Sigmoid colon (tissue), 7 donors: ENCODE data around the gene NOL9. TPM values are rescaled to one million over a fixed set of nuclear protein-coding genes. Genes with fewer than 3 reads are reported as not detected.

Source experiments
- DNase-seq: peaks from one replicate; pipeline ENCODE4 v3.0.0-alpha.2; 2019
- H3K27ac ChIP-seq, 4 donors: fragments of 200-600 bp; sonication (generic); one replicate each; pipeline ENCODE4 v1.5.1; 2016 to 2019; ENCODE audit warnings: mild to moderate bottlenecking in 1 of 4
- H3K27me3 ChIP-seq, 3 donors: fragments of 200-600 bp; sonication (generic); one replicate each; pipeline ENCODE4 v1.5.1; 2019; ENCODE audit warnings: mild to moderate bottlenecking in 1 of 3
- H3K36me3 ChIP-seq, 4 donors: fragments of 200-600 bp; sonication (generic); one replicate each; pipeline ENCODE4 v1.5.1; 2016 to 2019
- H3K4me1 ChIP-seq, 4 donors: fragments of 200-600 bp; sonication (generic); one replicate each; pipeline ENCODE4 v1.5.1; 2017 to 2019
- H3K4me3 ChIP-seq, 4 donors: fragments of 200-600 bp; sonication (generic); one replicate each; pipeline ENCODE4 v1.5.1; 2017 to 2019; ENCODE audit warnings: mild to moderate bottlenecking in 2 of 4, moderate library complexity in 1 of 4
- H3K9me3 ChIP-seq, 4 donors: fragments of 200-600 bp in 3 of 4; sonication (generic) in 3 of 4; one replicate each; pipeline versions ENCODE4 v1.5.1 to v1.6.1; 2013 to 2019
- EP300 ChIP-seq, 4 donors: sonication (generic); formaldehyde crosslinking; IDR thresholded peaks; one replicate each; pipeline ENCODE4 v1.6.1; 2017; ENCODE audit warnings: antibody characterized with exemption in 4 of 4
- POLR2A ChIP-seq, 2 donors: fragments of 450-650 bp; IDR thresholded peaks; one replicate each; pipeline ENCODE4 v1.6.1; 2016; ENCODE audit warnings: antibody characterized with exemption in 2 of 2, mild to moderate bottlenecking in 2 of 2, moderate library complexity in 2 of 2
- POLR2AphosphoS5 ChIP-seq, 4 donors: sonication (generic); formaldehyde crosslinking; IDR thresholded peaks; one replicate each; pipeline ENCODE4 v1.6.1; 2017; ENCODE audit warnings: antibody characterized with exemption in 4 of 4
- WGBS, 2 donors: extraction: QIAGEN DNeasy Blood & Tissue Kit; methylation state at CpG; one replicate each; pipeline ENCODE4 v1.1.7; 2013; 5-methylcytosine and 5-hydroxymethylcytosine counted together
- intact Hi-C: fragments of 100-400 bp; cut with DNase I; formaldehyde crosslinking; loops from one replicate; pipeline ENCODE4 v1.15.1; 2023
- polyA plus RNA-seq, 3 donors: library from polyadenylated mRNA; stranded (reverse); fragments of 200-250 nt; gene quantifications; one replicate each; pipeline ENCODE4 v1.2.3, GENCODE V29; 2013
- total RNA-seq, 4 donors: library from RNA; depleted of rRNA; stranded (reverse); fragments of >200 nt; gene quantifications; one replicate each; pipeline ENCODE4 v1.1.0, GENCODE V29; 2016
- TF ChIP-seq, protein P1 (sequence below), 4 experiments: fragments of 450-650 bp in 3 of 4; fragments of 200-600 bp in 1 of 4; IDR thresholded peaks; one replicate each; pipeline ENCODE4 v1.5.1; 2016 to 2019; ENCODE audit warnings: antibody characterized with exemption in 4 of 4, mild to moderate bottlenecking in 3 of 4, moderate library complexity in 2 of 4
- donor health status: healthy with polysubstance abuse.
- donor health status: Bipolar disorder and iron deficiency.
- donor health status: healthy.

The NOL9 gene
- total and polyA plus RNA-seq, 7 donors = 1.2 to 29.6 (median 17.3) TPM

DNA sequence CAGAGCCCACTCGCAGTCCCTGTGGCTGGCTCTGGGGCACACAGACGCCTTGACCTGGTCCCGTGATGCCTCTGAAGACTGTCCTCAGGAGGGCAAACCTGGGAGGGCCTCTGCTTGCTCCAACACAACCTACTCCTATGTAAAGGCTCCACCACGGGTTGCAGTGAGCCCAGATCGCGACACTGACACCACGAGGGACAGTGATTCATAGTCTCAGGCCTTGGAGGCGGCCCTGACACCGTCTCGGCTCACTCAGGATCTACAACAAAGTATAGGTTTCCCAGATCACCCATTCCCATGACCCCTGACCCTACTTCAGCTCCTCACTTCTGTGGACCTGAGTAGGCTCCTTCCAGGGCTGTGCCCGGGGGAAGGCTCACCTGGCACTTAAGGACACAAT is 28.0 kb downstream of the NOL9 start:
- peaks cover 3 to 75% (median 39%) of the 10 kb centered on the region in 4 donors for H3K36me3 ChIP-seq

DNA sequence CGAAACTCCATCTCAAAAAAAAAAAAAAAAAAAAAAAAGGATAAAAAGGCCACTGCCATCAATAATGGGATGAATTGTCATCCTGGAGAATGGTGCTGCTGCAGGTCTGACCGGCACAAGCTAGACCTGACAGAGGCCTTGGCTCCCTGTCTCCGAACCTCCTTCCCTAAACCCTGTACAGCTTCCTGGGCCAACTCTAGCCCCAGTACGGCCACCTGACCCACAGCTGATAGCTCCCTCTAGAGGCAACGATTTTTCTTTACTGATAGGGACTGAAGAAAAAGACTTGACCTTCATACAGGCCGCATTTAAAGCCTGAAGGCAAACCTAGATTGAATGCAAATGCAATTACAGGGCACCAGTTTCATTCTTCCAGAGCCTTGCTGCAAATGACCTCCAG is 30.7 kb downstream of the NOL9 start:
- WGBS, 2 donors = 49 to 63% methylated on average over 6 of the region's 6 CpGs
- H3K36me3 ChIP-seq = peaks cover 3 to 48% (median 25%) of the 10 kb centered on the region in 4 donors
- TF ChIP-seq POLR2AphosphoS5 (IDR thresholded peaks at IDR 0.05) = no peak
- DNase-seq = no peak
- no peak overlapping the region for H3K4me3 ChIP-seq
- peaks cover 0 to 7% (median 0%) of the 10 kb centered on the region in 4 donors for H3K4me1 ChIP-seq
- intact Hi-C loops = no loop called here
- no peaks in the 10 kb centered on the region for H3K27me3 ChIP-seq
- no peak overlapping the region for H3K27ac ChIP-seq
- H3K9me3 ChIP-seq = no peaks in the 10 kb centered on the region

More for the DNA sequence above, 28.0 kb downstream of the NOL9 start:
- no peak for DNase-seq
- no peak for TF ChIP-seq POLR2AphosphoS5 (IDR thresholded peaks at IDR 0.05)
- no peak for TF ChIP-seq EP300 (IDR thresholded peaks at IDR 0.05)
- TF ChIP-seq POLR2A (IDR thresholded peaks at IDR 0.05) = no peak
- TF ChIP-seq, protein P1, sequence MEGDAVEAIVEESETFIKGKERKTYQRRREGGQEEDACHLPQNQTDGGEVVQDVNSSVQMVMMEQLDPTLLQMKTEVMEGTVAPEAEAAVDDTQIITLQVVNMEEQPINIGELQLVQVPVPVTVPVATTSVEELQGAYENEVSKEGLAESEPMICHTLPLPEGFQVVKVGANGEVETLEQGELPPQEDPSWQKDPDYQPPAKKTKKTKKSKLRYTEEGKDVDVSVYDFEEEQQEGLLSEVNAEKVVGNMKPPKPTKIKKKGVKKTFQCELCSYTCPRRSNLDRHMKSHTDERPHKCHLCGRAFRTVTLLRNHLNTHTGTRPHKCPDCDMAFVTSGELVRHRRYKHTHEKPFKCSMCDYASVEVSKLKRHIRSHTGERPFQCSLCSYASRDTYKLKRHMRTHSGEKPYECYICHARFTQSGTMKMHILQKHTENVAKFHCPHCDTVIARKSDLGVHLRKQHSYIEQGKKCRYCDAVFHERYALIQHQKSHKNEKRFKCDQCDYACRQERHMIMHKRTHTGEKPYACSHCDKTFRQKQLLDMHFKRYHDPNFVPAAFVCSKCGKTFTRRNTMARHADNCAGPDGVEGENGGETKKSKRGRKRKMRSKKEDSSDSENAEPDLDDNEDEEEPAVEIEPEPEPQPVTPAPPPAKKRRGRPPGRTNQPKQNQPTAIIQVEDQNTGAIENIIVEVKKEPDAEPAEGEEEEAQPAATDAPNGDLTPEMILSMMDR (IDR thresholded peaks at IDR 0.05) = no peak
- H3K27me3 ChIP-seq = no peaks in the 10 kb centered on the region
- H3K4me1 ChIP-seq = no peaks in the 10 kb centered on the region
- intact Hi-C loops = no loop called here
- no peak overlapping the region for H3K4me3 ChIP-seq
- 88 to 92% methylated on average over 11 of the region's 11 CpGs for WGBS, 2 donors
- no peaks in the 10 kb centered on the region for H3K9me3 ChIP-seq
- no peak overlapping the region for H3K27ac ChIP-seq

DNA sequence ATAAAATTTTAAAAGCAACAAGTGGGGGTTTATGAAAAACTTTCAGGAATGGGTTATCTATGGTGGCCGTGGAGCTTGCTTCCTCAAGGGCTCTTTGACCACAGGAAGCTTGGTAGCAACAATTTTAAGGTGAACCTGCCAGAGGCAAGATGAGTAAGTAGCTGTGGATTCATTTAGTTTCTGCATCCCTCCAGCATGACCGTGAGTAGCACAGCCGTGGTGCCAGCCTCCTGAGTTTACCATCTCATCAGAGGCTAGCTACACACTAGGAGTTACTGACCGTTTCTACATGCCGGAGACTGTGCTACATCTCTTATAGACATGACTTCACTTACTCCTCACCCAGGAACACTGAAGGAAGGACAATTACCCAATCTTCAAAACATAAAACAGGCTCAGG is 32.8 kb downstream of the NOL9 start:
- 76% methylated on average over 5 of the region's 5 CpGs for WGBS, 2 donors
- Histone ChIP-seq H3K27me3 (no peaks in the 10 kb centered on the region), H3K9me3 (no peaks in the 10 kb centered on the region), H3K27ac (no peak overlapping the region), H3K36me3 (peaks cover 3 to 27% (median 14%) of the 10 kb centered on the region in 4 donors), H3K4me1 (peaks cover 0 to 7% (median 0%) of the 10 kb centered on the region in 4 donors), H3K4me3 (no peak overlapping the region)
- TF ChIP-seq POLR2A (IDR thresholded peaks at IDR 0.05) (no peak), POLR2AphosphoS5 (IDR thresholded peaks at IDR 0.05) (no peak), EP300 (IDR thresholded peaks at IDR 0.05) (no peak)
- TF ChIP-seq, protein P1 (IDR thresholded peaks at IDR 0.05) = no peak
- no peak for DNase-seq
- intact Hi-C loops = no loop called here

DNA sequence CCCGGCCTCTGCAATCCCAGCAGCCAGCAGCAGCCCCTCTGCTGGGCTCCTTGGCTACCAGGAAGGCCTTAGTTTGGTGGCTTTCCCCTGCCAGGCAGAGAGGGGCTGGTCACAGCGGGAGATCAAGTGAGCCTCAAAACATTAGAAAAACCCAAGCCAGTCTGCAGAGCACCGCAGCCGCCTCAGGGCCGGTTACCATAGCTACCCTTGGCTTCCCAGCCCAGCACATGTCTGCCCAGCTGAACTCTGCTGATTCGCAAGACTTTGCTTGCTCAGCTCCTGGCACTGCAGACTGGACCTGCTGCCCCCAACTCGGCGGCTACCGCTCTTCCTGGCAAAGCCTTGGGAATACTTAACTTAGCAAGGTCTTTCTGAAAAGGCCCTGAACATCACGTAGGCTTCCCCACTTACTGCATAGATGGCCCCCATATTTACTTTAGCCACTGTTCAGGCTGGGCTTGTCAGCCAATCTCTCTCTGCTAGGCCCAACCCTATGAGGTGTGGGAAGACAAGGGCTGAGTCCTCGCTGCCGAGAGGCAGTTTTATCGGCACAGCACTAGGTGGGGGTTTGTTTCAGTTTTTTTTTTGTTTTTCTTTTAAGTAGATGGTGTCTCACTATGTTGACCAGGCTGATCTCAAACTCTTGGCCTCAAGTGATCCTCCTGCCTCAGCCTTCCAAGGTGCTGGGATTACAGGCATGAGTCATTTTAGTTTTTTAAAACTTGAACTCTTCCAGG is 34.2 kb downstream of the NOL9 start:
- intact Hi-C loops = no loop called here
- DNase-seq = no peak
- no peak for TF ChIP-seq POLR2AphosphoS5 (IDR thresholded peaks at IDR 0.05)
- TF ChIP-seq POLR2A (IDR thresholded peaks at IDR 0.05) = no peak
- TF ChIP-seq EP300 (IDR thresholded peaks at IDR 0.05) = no peak
- TF ChIP-seq, protein P1 (IDR thresholded peaks at IDR 0.05) = no peak
- WGBS, 2 donors = 59 to 67% methylated on average over 13 of the region's 13 CpGs
- no peak overlapping the region for H3K27ac ChIP-seq
- no peak overlapping the region for H3K4me3 ChIP-seq
- H3K9me3 ChIP-seq = no peaks in the 10 kb centered on the region
- peaks cover 0 to 7% (median 0%) of the 10 kb centered on the region in 4 donors for H3K4me1 ChIP-seq
- peaks cover 0 to 13% (median 2%) of the 10 kb centered on the region in 4 donors for H3K36me3 ChIP-seq
- H3K27me3 ChIP-seq = no peaks in the 10 kb centered on the region

DNA sequence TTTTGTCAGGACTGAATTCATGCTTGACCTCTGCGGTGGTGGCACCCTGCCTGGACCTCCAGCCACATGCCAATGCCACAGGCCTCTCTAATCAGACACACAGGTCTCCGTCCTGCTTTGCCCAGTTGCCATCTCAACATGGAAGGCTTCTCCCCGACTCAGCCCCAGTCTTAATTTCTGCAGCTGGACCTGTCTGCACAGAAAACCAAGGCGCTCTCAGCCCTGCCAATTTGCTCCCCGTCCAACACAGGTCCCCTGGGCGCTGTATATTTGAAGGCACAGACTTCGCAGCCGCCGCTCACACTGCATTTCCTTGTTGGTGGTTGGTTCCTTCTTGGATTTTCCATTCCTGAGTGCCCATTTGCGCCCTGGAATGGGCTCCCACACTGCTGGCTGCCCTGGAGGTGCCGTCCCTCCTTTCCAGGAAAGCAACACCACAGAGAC is 34.8 kb downstream of the NOL9 start:
- Histone ChIP-seq H3K36me3 (peaks cover 0 to 7% (median 0%) of the 10 kb centered on the region in 4 donors), H3K9me3 (no peaks in the 10 kb centered on the region), H3K4me1 (peaks cover 0 to 7% (median 0%) of the 10 kb centered on the region in 4 donors), H3K27me3 (no peaks in the 10 kb centered on the region), H3K4me3 (no peak overlapping the region), H3K27ac (no peak overlapping the region)
- intact Hi-C loops = no loop called here
- DNase-seq = no peak
- WGBS, 2 donors = 84% methylated on average over 11 of the region's 11 CpGs
- TF ChIP-seq EP300 (IDR thresholded peaks at IDR 0.05) = no peak
- TF ChIP-seq, protein P1 (IDR thresholded peaks at IDR 0.05) = no peak
- TF ChIP-seq POLR2A (IDR thresholded peaks at IDR 0.05) = no peak
- TF ChIP-seq POLR2AphosphoS5 (IDR thresholded peaks at IDR 0.05) = no peak
